HG02798 (cell line): ENCODE measurements around the gene TMEM91.
"Not testable (repeated sequence)": the region's sequence is repeated elsewhere in the genome, so short reads cannot be mapped to it uniquely, and the experiment has no call there.

Experiments used
- ATAC-seq: cut with Tn5 transposase; IDR thresholded peaks from one replicate; pipeline ENCODE4 v1.9.1; 2021; ENCODE audit warnings: mild to moderate bottlenecking; ENCODE audit not compliant: unreplicated experiment, poor library complexity

TMEM91 gene

GRCh38 chr19:41408846-41409245 is 32.5 kb downstream of the TMEM91 start:
- not testable (repeated sequence) for ATAC-seq

- ATAC-seq, result no peak
These were observed 33.0 kb downstream of the TMEM91 start for GRCh38 chr19:41409288-41409687.

GRCh38 chr19:41410336-41411054 is 34.2 kb downstream of the TMEM91 start:
- no peak for ATAC-seq

- no peak for ATAC-seq
These were observed 35.0 kb downstream of the TMEM91 start for GRCh38 chr19:41411100-41411967.

- ATAC-seq, result no peak
These were observed 35.6 kb downstream of the TMEM91 start for GRCh38 chr19:41411968-41412265.

- ATAC-seq, result no peak
These were observed 36.6 kb downstream of the TMEM91 start for GRCh38 chr19:41412953-41413352.

- ATAC-seq, result no peak
These were observed 37.6 kb downstream of the TMEM91 start for GRCh38 chr19:41413947-41414346.

GRCh38 chr19:41414461-41414860 is 38.1 kb downstream of the TMEM91 start:
- ATAC-seq, result no peak

GRCh38 chr19:41415154-41415571 is 38.8 kb downstream of the TMEM91 start:
- no peak for ATAC-seq

GRCh38 chr19:41416194-41416674 is 39.9 kb downstream of the TMEM91 start:
- no peak for ATAC-seq

GRCh38 chr19:41420101-41420880 is 44.0 kb downstream of the TMEM91 start:
- no peak for ATAC-seq

- ATAC-seq, result no peak
These were observed 45.0 kb downstream of the TMEM91 start for GRCh38 chr19:41421314-41421713.

- ATAC-seq, result no peak
These were observed 45.6 kb downstream of the TMEM91 start for GRCh38 chr19:41421973-41422372.

- no peak for ATAC-seq
These were observed 46.1 kb downstream of the TMEM91 start for GRCh38 chr19:41422456-41422855.

GRCh38 chr19:41422955-41423354 is 46.6 kb downstream of the TMEM91 start:
- no peak for ATAC-seq

GRCh38 chr19:41424335-41425173 is 48.2 kb downstream of the TMEM91 start:
- ATAC-seq, result no peak

- ATAC-seq, result no peak
These were observed 49.1 kb downstream of the TMEM91 start for GRCh38 chr19:41425174-41426115.

GRCh38 chr19:41426116-41426841 is 49.9 kb downstream of the TMEM91 start:
- ATAC-seq, result no peak
